HG03045 (cell line): ENCODE data around the gene REL.

Experiments
- ATAC-seq: cut with Tn5 transposase; IDR thresholded peaks from one replicate; pipeline ENCODE4 v1.9.1; 2021; ENCODE audit warnings: mild to moderate bottlenecking, moderate library complexity; ENCODE audit not compliant: unreplicated experiment

The REL gene

GRCh38 chr2:60961457-60961856 is 80.1 kb downstream of the REL start:
- ATAC-seq = no peak

DNA sequence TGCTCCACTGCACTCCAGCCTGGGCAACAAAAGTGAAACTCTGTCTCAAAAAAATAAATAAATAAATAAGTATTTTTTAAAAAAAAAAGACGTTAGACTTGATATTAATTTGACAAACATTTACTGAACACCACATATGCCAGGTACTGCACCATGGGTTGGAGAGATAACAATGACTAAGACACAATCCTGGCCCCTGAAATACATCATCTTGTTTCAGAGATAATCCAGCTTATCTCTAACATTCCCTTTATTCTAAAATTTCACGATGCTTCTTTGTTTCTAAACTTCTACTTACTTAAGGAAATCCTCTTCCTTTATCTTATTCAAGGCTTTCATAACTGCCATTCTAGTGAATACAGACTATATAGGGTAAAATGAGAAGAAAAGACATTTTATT is 81.2 kb downstream of the REL start:
- ATAC-seq = no peak

GRCh38 chr2:60963190-60963589 is 81.8 kb downstream of the REL start:
- ATAC-seq = no peak

- ATAC-seq = no peak
Measured at GRCh38 chr2:60964651-60965498, 83.5 kb downstream of the REL start.

GRCh38 chr2:60965499-60965785 is 84.1 kb downstream of the REL start:
- ATAC-seq = no peak

DNA sequence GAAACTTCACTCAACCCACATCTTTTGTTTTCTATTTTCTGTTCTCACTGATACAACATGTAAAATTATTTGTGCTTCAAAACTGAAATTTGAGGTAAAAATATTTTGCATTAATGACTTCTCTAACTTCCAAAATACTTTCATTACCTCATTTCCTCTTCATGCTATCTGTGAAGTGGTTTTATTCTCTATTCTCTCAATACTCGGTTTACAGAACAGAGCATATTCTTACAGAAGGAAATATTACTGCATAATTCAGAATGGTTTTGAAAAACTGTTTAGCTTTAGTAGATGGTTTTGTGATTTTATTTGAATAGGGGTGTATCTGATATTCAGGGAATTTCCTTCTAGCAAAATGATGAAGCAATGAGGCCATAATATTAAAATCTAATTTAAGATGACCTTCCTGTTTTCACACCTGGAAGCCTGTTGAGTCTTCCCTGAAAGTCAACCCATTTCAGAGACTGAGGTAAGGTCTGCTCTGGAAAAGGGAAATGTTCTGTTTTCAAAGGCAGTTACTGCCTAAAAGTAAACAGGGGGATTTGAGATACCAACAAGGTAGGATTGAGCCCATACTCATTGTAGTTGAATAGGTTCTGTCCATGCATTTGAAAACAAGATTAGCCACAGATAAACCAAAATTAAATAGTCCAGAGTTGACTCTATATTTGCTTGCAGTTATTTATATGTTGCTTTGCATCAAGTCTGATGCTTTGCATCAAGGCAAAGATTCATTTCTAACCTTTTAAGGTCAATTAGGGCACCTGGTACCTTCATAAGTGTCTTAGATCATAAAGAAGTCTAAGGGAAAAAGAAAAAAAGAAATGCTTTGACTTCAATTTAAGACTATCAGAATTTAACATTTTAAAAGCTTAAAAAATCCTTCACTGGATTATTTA is 85.4 kb downstream of the REL start:
- peak; percentile 69 for ATAC-seq

DNA sequence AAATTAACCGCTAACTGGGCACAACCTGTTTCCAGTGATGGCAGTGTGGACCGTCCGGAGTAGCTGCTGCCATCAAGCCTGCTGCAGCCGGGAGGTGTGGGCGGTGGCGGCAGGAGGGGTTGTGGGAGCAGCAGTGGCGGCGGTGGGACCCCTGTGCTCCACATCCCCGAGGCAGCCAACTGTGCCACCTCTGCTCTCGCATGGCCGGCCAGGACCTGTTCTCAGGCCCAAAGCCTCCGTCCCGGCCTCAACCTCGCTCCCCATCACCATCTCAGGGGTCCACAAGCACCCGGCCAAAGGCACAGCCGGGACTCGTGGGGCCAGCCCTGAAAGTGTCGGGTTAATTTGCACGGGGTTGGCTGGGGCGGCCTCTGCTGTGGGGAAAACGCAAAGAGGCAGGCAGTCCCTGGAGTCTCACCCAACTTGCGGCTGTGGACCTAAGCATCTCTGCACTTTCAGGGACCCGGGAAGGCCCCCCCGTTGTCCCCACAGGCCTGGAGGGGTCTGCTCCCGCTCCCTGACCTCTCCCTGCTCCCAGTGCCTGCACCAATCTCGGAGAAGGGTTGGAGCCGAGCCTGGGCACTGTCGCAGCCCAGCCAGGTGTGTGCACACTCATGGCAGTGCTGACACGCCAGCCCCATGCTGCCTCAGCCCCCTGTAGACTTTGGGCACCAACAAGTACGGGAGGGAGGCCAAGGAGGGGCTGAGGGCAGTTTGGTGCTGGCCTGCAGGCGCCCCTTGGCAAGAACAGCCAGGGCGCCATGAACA is 91.7 kb downstream of the REL start:
- ATAC-seq = no peak

GRCh38 chr2:60973705-60974104 is 92.3 kb downstream of the REL start:
- ATAC-seq = no peak

DNA sequence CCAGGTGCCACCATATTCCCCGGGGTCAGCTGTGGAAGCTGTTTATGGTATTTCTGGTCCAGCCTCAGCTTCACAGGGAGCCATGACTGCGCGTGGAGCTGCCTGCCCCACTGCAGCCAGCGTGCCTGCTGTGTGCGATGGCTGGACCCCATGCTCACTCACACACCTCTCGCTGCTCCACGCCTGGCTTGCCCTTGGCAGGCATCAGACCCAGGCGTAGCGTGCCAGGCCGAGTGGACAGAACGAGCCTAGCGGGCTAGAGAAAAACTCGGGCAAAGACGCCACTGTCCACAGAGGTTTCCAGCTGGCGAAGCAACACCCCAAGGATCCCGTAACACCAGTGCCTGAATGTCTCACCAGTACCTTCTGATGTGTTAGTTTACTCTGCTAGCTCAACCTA is 93.3 kb downstream of the REL start:
- ATAC-seq = no peak
